GM18951 (cell line): ENCODE data around the gene MX2.
A peak's percentile ranks its signal among the peaks of the same experiment; 100 is the strongest.

Source experiments
- POLR2A ChIP-seq: IDR thresholded peaks from 4 replicates; pipeline ENCODE4 v1.6.1; 2011; ENCODE audit warnings: mild to moderate bottlenecking; ENCODE audit not compliant: insufficient read length, insufficient read depth; ENCODE audit errors: extremely low read depth
- in situ Hi-C: fragments of 300-500 bp; cut with MboI; formaldehyde crosslinking; loops from one replicate; pipeline ENCODE4 v1.12.0; 2022; ENCODE audit warnings: low sequenced_read_pairs, mixed read lengths, inconsistent platforms; ENCODE audit not compliant: unreplicated experiment

The MX2 gene

GRCh38 chr21:41363370-41364270 lies 1.8 kb downstream of the MX2 start:
- no peak for TF ChIP-seq POLR2A
- in situ Hi-C loops, result no loop called here

GRCh38 chr21:41364308-41364707 lies 2.5 kb downstream of the MX2 start:
- no peak for TF ChIP-seq POLR2A
- in situ Hi-C loops, result no loop called here

GRCh38 chr21:41365377-41366107 lies 3.7 kb downstream of the MX2 start:
- in situ Hi-C loops, result no loop called here
- TF ChIP-seq POLR2A, result no peak

- in situ Hi-C loops, result no loop called here
- TF ChIP-seq POLR2A, result no peak
Observed at GRCh38 chr21:41366522-41367151, 4.8 kb downstream of the MX2 start.

- no peak for TF ChIP-seq POLR2A
- in situ Hi-C loops, result no loop called here
Observed at GRCh38 chr21:41367301-41367944, 5.6 kb downstream of the MX2 start.

GRCh38 chr21:41367945-41368734 lies 6.3 kb downstream of the MX2 start:
- TF ChIP-seq POLR2A, result peak; percentile 13
- in situ Hi-C loops, result no loop called here

GRCh38 chr21:41368735-41369104 lies 6.9 kb downstream of the MX2 start:
- in situ Hi-C loops, result no loop called here
- no peak for TF ChIP-seq POLR2A

- in situ Hi-C loops, result no loop called here
- TF ChIP-seq POLR2A, result peak; percentile 24
Observed at GRCh38 chr21:41369105-41369919, 7.5 kb downstream of the MX2 start.

GRCh38 chr21:41369920-41370839 lies 8.4 kb downstream of the MX2 start:
- TF ChIP-seq POLR2A, result no peak
- in situ Hi-C loops, result no loop called here

GRCh38 chr21:41370840-41371684 lies 9.2 kb downstream of the MX2 start:
- no peak for TF ChIP-seq POLR2A
- in situ Hi-C loops, result no loop called here

GRCh38 chr21:41371685-41372030 lies 9.8 kb downstream of the MX2 start:
- in situ Hi-C loops, result no loop called here

More at GRCh38 chr21:41371685-41372030, 9.8 kb downstream of the MX2 start:
- no peak for TF ChIP-seq POLR2A
